ENCODE measurements around the gene ZNF557. TPM values are rescaled to one million over a fixed set of nuclear protein-coding genes. Genes with fewer than 3 reads are reported as not detected.
A peak's percentile ranks its signal among the peaks of the same experiment; 100 is the strongest.

Gene ZNF557
- total RNA-seq, 4 donors from 2014 or later: 6.7 to 9.9 (median 7.7) TPM

- DNase-seq (ENCODE audit: low spot score in 2 of 2): peak in 1 of 2 donors; percentile 21
- no peak for TF ChIP-seq CTCF (IDR thresholded peaks at IDR 0.05)
- TF ChIP-seq POLR2A (IDR thresholded peaks at IDR 0.05): no peak
- TF ChIP-seq EP300 (IDR thresholded peaks at IDR 0.05): no peak
- no peak for TF ChIP-seq POLR2AphosphoS5 (IDR thresholded peaks at IDR 0.05)
- H3K9me3 ChIP-seq: no peaks in the 10 kb centered on the region
- H3K27ac ChIP-seq: no peak overlapping the region
- no peak overlapping the region for H3K4me3 ChIP-seq
- H3K36me3 ChIP-seq: peaks cover 79% of the 10 kb centered on the region
- WGBS: 87% methylated on average over 14 of the region's 14 CpGs
- no peaks in the 10 kb centered on the region for H3K4me1 ChIP-seq
- H3K27me3 ChIP-seq: no peaks in the 10 kb centered on the region
These were observed 50.1 kb downstream of the ZNF557 start for GRCh38 chr19:7119582-7119981.

- H3K36me3 ChIP-seq: peaks cover 83% of the 10 kb centered on the region
- WGBS: 95% methylated on average over 10 of the region's 10 CpGs
These were observed 51.0 kb downstream of the ZNF557 start for GRCh38 chr19:7120499-7120898.

GRCh38 chr19:7122701-7123100 lies 53.2 kb downstream of the ZNF557 start:
- H3K9me3 ChIP-seq: peaks cover 11% of the 10 kb centered on the region
- peak in 1 of 2 donors; percentile 43 for DNase-seq (ENCODE audit: low spot score in 2 of 2)
- peaks cover 93% of the 10 kb centered on the region for H3K36me3 ChIP-seq
- H3K27me3 ChIP-seq: no peaks in the 10 kb centered on the region
- 93% methylated on average over 16 of the region's 16 CpGs for WGBS
- no peak overlapping the region for H3K4me3 ChIP-seq
- no peak overlapping the region for H3K27ac ChIP-seq
- H3K4me1 ChIP-seq: no peaks in the 10 kb centered on the region
- TF ChIP-seq POLR2AphosphoS5 (IDR thresholded peaks at IDR 0.05) (no peak), EP300 (IDR thresholded peaks at IDR 0.05) (no peak), CTCF (IDR thresholded peaks at IDR 0.05) (no peak), POLR2A (IDR thresholded peaks at IDR 0.05) (no peak)

More at GRCh38 chr19:7120499-7120898, 51.0 kb downstream of the ZNF557 start:
- no peaks in the 10 kb centered on the region for H3K27me3 ChIP-seq
- H3K4me1 ChIP-seq: no peaks in the 10 kb centered on the region
- no peak overlapping the region for H3K4me3 ChIP-seq
- no peak for TF ChIP-seq CTCF (IDR thresholded peaks at IDR 0.05)
- TF ChIP-seq POLR2AphosphoS5 (IDR thresholded peaks at IDR 0.05): no peak
- no peak for TF ChIP-seq EP300 (IDR thresholded peaks at IDR 0.05)
- no peak for TF ChIP-seq POLR2A (IDR thresholded peaks at IDR 0.05)
- peak in 1 of 2 donors; percentile 47 for DNase-seq (ENCODE audit: low spot score in 2 of 2)
- H3K27ac ChIP-seq: no peak overlapping the region
- no peaks in the 10 kb centered on the region for H3K9me3 ChIP-seq

GRCh38 chr19:7124782-7125181 lies 55.3 kb downstream of the ZNF557 start:
- no peak for DNase-seq (ENCODE audit: low spot score in 2 of 2)
- H3K4me3 ChIP-seq: no peak overlapping the region
- no peaks in the 10 kb centered on the region for H3K4me1 ChIP-seq
- WGBS: 72% methylated on average over 3 of the region's 3 CpGs
- H3K36me3 ChIP-seq: peaks cover 94% of the 10 kb centered on the region
- no peak overlapping the region for H3K27ac ChIP-seq
- peaks cover 11% of the 10 kb centered on the region for H3K9me3 ChIP-seq
- no peaks in the 10 kb centered on the region for H3K27me3 ChIP-seq
- TF ChIP-seq POLR2A (IDR thresholded peaks at IDR 0.05): no peak
- TF ChIP-seq POLR2AphosphoS5 (IDR thresholded peaks at IDR 0.05): no peak
- TF ChIP-seq EP300 (IDR thresholded peaks at IDR 0.05): no peak
- no peak for TF ChIP-seq CTCF (IDR thresholded peaks at IDR 0.05)

GRCh38 chr19:7125221-7125620 lies 55.7 kb downstream of the ZNF557 start:
- peak in 1 of 2 donors; percentile 57 for DNase-seq (ENCODE audit: low spot score in 2 of 2)
- no peaks in the 10 kb centered on the region for H3K4me1 ChIP-seq
- WGBS: 94% methylated on average over 16 of the region's 16 CpGs
- peaks cover 11% of the 10 kb centered on the region for H3K9me3 ChIP-seq
- TF ChIP-seq POLR2A (IDR thresholded peaks at IDR 0.05) (no peak), CTCF (IDR thresholded peaks at IDR 0.05) (no peak), EP300 (IDR thresholded peaks at IDR 0.05) (no peak)
- H3K4me3 ChIP-seq: no peak overlapping the region
- peaks cover 94% of the 10 kb centered on the region for H3K36me3 ChIP-seq
- H3K27me3 ChIP-seq: no peaks in the 10 kb centered on the region
- H3K27ac ChIP-seq: no peak overlapping the region

All from suprapubic skin (tissue), 4 donors.